H1 (cell line): Measurements from ENCODE around the gene LTA. TPM values are rescaled to one million over a fixed set of nuclear protein-coding genes. Genes with fewer than 3 reads are reported as not detected.
A peak's percentile ranks its signal among the peaks of the same experiment; 100 is the strongest.

Experiments
- CHD2 ChIP-seq: IDR thresholded peaks from 2 replicates; pipeline ENCODE4 v1.6.1; 2012; ENCODE audit warnings: low read length, improper control_type of control experiment
- EGR1 ChIP-seq: IDR thresholded peaks from 2 replicates; pipeline ENCODE4 v1.6.1; 2011; ENCODE audit warnings: low read depth, low read length, borderline replicate concordance
- HDAC2 ChIP-seq, 2 experiments: fragments of 300-600 bp in 1 of 2; sonication (generic) in 1 of 2; IDR thresholded peaks; 2 replicates each; pipeline ENCODE4 v1.6.1; 2011 to 2012; ENCODE audit warnings: low read depth in 2 of 2, low read length in 2 of 2, mild to moderate bottlenecking in 2 of 2, moderate library complexity in 2 of 2, borderline replicate concordance in 1 of 2, inconsistent platforms in 1 of 2
- POLR2A ChIP-seq, 2 experiments: IDR thresholded peaks; 1 replicate in 1 of 2; 2 replicates in 1 of 2; pipeline ENCODE4 v1.6.1; 2011; ENCODE audit warnings: low read depth in 2 of 2, low read length in 2 of 2, mild to moderate bottlenecking in 2 of 2; ENCODE audit errors: control extremely low read depth in 1 of 2
- RAD21 ChIP-seq, 2 experiments: IDR thresholded peaks in 1 of 2; conservative IDR thresholded peaks in 1 of 2; 2 replicates each; pipeline ENCODE4 v1.6.1; 2011; ENCODE audit warnings: low read depth in 2 of 2, low read length in 2 of 2, improper control_type of control experiment in 1 of 2, inconsistent platforms in 1 of 2, mild to moderate bottlenecking in 1 of 2, moderate library complexity in 1 of 2
- RXRA ChIP-seq: IDR thresholded peaks from 2 replicates; pipeline ENCODE4 v1.6.1; 2011; ENCODE audit warnings: low read depth, mild to moderate bottlenecking, low read length, moderate library complexity; ENCODE audit not compliant: insufficient read depth
- SIN3A ChIP-seq, 2 experiments: IDR thresholded peaks in 1 of 2; conservative IDR thresholded peaks in 1 of 2; 2 replicates each; pipeline ENCODE4 v1.6.1; 2011 to 2012; ENCODE audit warnings: low read length in 2 of 2, improper control_type of control experiment in 1 of 2, low read depth in 1 of 2, mild to moderate bottlenecking in 1 of 2
- SP1 ChIP-seq: IDR thresholded peaks from 2 replicates; pipeline ENCODE4 v1.6.1; 2011; ENCODE audit warnings: low read depth, low read length
- SUZ12 ChIP-seq: fragments of 200-600 bp; sonication (generic); IDR thresholded peaks from 2 replicates; pipeline ENCODE4 v1.6.1; 2012; ENCODE audit warnings: mild to moderate bottlenecking, inconsistent platforms, low read length, moderate library complexity, mixed read lengths
- TAF7 ChIP-seq: optimal IDR thresholded peaks from 2 replicates; pipeline ENCODE3; 2011; ENCODE audit warnings: low read depth, mild to moderate bottlenecking, inconsistent platforms, low read length, moderate library complexity, borderline replicate concordance
- TBP ChIP-seq: IDR thresholded peaks from 2 replicates; pipeline ENCODE4 v1.6.1; 2011; ENCODE audit warnings: low read depth, low read length, improper control_type of control experiment
- polyA plus RNA-seq, 7 experiments: library from polyadenylated mRNA; depleted of rRNA in 3 of 7; stranded (reverse) in 5 of 7; unstranded in 2 of 7; fragments of >200 nt in 5 of 7; fragments of 200-250 nt in 2 of 7; gene quantifications; 1 replicate in 5 of 7; 2 replicates in 1 of 7; 4 replicates in 1 of 7; pipeline versions ENCODE4 v1.2.1 to v1.2.3, GENCODE V29; 2011 to 2013; ENCODE audit warnings: missing spikeins in 2 of 7, mixed read lengths in 2 of 7
- total RNA-seq: library from RNA; stranded (reverse); fragmentation: NEBNext Ultra II Directional; extraction: Animal tissue kit (Norgen Biotek cat#: 25700); gene quantifications from 2 replicates; pipeline ENCODE4 v1.2.1, GENCODE V29; 2021
- TF ChIP-seq, protein P1 (sequence below), 3 experiments: IDR thresholded peaks; 1 replicate in 2 of 3; 2 replicates in 1 of 3; pipeline versions ENCODE4 v1.5.1 to v1.6.1; 2011; ENCODE audit warnings: low read length in 3 of 3, mild to moderate bottlenecking in 3 of 3, inconsistent platforms in 2 of 3, low read depth in 1 of 3, moderate library complexity in 1 of 3; ENCODE audit not compliant: insufficient read depth in 1 of 3; ENCODE audit errors: control extremely low read depth in 1 of 3
- TF ChIP-seq, protein P2 (sequence below): IDR thresholded peaks from 2 replicates; pipeline ENCODE4 v1.6.1; 2012; ENCODE audit warnings: inconsistent platforms
- TF ChIP-seq, protein P3 (sequence below): IDR thresholded peaks from 2 replicates; pipeline ENCODE4 v1.6.1; 2012; ENCODE audit warnings: inconsistent platforms

LTA gene
- total and polyA plus RNA-seq, 2 of the 8 experiments (the other 6 are each of a cell fraction or from before 2014, with no cell fraction given), result not detected

DNA sequence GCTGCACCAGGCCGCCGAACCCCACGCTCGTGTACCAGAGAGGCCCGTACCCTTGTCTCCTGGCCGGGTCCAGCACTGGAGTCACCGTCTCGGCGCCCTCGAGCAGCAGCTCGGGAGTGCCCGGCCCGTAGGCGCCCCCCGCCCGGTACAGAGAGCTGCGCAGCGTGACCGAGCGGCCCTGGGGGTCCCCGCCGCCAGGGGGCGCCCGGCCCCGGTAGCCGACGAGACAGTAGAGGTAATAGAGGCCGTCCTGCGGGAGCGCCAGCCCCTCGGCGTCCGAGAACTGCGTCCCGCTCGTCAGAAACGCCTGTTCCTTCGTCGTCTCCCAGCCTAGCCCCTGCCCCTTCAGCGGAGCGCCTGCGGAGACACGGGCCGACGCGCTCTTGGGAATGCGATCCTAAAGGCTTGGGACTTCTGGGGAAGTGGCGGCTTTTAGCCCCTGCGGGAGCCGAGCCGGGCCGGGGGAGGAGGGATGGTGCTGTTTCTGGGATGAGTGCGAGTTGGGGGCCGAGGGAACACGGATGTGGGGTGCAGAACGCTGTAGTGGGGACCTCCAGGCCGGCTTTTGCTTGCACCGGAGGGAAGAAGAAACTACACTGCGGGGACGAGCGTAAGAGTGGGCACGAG lies 8.8 kb downstream of the LTA start (continued):
- TF ChIP-seq HDAC2 (IDR thresholded peaks at IDR 0.05; ENCODE audit: borderline replicate concordance in 1 of 2, low read depth in 2 of 2, low read length in 2 of 2) (peak; percentile 85 to 89; a peak in 2 of 4 replicates), EGR1 (no peak), POLR2A (IDR thresholded peaks at IDR 0.05; ENCODE audit: control extremely low read depth in 1 of 2, low read depth in 2 of 2, low read length in 2 of 2) (0 out of 3 replicates have a peak, but pooled peaks of 1 of the 2 experiments have one; percentile 18), TAF7 (peak; percentile 60), SIN3A (conservative IDR thresholded peaks at IDR 0.05 in 1 of 2, IDR thresholded peaks at IDR 0.05 in 1 of 2; ENCODE audit: low read depth in 1 of 2, low read length in 2 of 2) (peak; percentile 66 to 70; a peak in 3 of 4 replicates), RAD21 (IDR thresholded peaks at IDR 0.05 in 1 of 2, conservative IDR thresholded peaks at IDR 0.05 in 1 of 2; ENCODE audit: low read depth in 2 of 2, low read length in 2 of 2) (peak; percentile 39 to 66), CHD2 (no peak), TBP (peak; percentile 61; the same call in 1 of the 2 replicates), SP1 (no peak), SUZ12 (0 out of 2 replicates have a peak, but pooled peaks have one; percentile 40), RXRA (no peak)
- TF ChIP-seq, protein P1, sequence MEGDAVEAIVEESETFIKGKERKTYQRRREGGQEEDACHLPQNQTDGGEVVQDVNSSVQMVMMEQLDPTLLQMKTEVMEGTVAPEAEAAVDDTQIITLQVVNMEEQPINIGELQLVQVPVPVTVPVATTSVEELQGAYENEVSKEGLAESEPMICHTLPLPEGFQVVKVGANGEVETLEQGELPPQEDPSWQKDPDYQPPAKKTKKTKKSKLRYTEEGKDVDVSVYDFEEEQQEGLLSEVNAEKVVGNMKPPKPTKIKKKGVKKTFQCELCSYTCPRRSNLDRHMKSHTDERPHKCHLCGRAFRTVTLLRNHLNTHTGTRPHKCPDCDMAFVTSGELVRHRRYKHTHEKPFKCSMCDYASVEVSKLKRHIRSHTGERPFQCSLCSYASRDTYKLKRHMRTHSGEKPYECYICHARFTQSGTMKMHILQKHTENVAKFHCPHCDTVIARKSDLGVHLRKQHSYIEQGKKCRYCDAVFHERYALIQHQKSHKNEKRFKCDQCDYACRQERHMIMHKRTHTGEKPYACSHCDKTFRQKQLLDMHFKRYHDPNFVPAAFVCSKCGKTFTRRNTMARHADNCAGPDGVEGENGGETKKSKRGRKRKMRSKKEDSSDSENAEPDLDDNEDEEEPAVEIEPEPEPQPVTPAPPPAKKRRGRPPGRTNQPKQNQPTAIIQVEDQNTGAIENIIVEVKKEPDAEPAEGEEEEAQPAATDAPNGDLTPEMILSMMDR (IDR thresholded peaks at IDR 0.05; ENCODE audit: control extremely low read depth in 1 of 3, insufficient read depth in 1 of 3, low read depth in 1 of 3, low read length in 3 of 3), result peak in 2 of 3 experiments; percentile 89 to 93; a peak in 3 of 4 replicates
- TF ChIP-seq, protein P2, sequence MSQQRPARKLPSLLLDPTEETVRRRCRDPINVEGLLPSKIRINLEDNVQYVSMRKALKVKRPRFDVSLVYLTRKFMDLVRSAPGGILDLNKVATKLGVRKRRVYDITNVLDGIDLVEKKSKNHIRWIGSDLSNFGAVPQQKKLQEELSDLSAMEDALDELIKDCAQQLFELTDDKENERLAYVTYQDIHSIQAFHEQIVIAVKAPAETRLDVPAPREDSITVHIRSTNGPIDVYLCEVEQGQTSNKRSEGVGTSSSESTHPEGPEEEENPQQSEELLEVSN, result peak; percentile 70
- TF ChIP-seq, protein P3, sequence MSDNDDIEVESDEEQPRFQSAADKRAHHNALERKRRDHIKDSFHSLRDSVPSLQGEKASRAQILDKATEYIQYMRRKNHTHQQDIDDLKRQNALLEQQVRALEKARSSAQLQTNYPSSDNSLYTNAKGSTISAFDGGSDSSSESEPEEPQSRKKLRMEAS, result peak; percentile 75
